Stimulated activated CD4-positive, alpha-beta T cell treated with anti-CD3 and anti-CD28 coated beads, TNF-alpha, amount 100 ng/mL, for 24 hours (primary cell): Measurements from ENCODE around the gene PTP4A2.
"Not testable (repeated sequence)": the region's sequence is repeated elsewhere in the genome, so short reads cannot be mapped to it uniquely, and the experiment has no call there.

Experiments
- DNase-seq, 3 experiments: peaks; one replicate each; pipeline ENCODE4 v3.0.0-alpha.2; 2020; ENCODE audit warnings: low read depth in 3 of 3

The PTP4A2 gene

GRCh38 chr1:31951276-31951675 lies 13.1 kb upstream of the PTP4A2 start:
- DNase-seq, result no peak

DNA sequence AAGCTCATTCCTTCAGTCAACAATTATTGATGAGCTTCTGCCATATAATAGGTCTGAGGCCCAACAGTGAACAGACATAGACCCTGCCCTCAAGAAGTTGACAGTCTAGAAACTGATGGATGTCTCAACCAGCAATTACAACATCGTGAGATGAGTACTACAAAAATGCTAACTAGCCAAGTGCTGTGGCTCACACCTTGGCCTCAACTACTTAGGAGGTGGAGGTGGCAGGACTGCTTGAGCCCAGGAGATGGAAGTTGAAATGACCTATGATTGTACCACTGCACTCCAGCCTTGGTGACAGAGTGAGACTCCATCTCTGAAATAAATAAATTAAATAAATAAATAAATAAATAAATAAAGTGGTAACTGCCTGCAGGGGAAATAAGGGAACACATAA lies 11.7 kb upstream of the PTP4A2 start:
- DNase-seq, result no peak

- DNase-seq, result not testable (repeated sequence)
Measured at GRCh38 chr1:31945677-31946076, 7.5 kb upstream of the PTP4A2 start.

GRCh38 chr1:31944205-31945089 lies 6.3 kb upstream of the PTP4A2 start:
- peak in 2 of 3 experiments; percentile 44 to 75 for DNase-seq

DNA sequence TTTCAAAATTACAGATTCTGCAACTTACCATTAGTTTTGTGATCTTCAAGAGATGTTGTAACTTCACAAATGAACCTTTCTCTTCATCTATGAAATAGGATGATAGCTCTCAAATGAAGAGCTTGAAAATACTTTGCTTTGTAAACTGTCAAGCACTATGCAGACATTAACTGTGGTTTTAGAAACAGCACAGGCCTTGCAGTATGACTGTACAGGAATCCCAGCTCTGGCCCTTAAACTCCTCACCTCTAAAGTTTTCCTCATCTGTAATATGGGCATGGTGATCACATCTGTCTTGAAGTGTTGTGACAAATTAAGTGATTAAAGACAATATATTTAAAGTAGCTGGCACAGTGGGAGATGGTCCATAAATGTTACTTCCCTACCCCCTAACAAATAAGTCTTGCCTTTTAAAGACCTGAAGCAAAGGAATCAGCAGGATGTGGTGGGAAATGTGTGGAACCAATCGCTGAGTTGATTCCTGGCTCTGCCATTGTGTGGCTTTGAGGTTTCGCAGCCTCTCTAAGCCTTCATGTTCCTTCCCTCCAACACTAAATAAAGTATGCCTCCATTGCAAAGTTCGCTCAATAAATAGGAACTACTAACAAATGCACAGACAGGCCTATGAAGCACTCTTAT lies 5.5 kb upstream of the PTP4A2 start:
- no peak for DNase-seq

- DNase-seq, result not testable (repeated sequence)
Measured at GRCh38 chr1:31942061-31942460, 3.9 kb upstream of the PTP4A2 start.

DNA sequence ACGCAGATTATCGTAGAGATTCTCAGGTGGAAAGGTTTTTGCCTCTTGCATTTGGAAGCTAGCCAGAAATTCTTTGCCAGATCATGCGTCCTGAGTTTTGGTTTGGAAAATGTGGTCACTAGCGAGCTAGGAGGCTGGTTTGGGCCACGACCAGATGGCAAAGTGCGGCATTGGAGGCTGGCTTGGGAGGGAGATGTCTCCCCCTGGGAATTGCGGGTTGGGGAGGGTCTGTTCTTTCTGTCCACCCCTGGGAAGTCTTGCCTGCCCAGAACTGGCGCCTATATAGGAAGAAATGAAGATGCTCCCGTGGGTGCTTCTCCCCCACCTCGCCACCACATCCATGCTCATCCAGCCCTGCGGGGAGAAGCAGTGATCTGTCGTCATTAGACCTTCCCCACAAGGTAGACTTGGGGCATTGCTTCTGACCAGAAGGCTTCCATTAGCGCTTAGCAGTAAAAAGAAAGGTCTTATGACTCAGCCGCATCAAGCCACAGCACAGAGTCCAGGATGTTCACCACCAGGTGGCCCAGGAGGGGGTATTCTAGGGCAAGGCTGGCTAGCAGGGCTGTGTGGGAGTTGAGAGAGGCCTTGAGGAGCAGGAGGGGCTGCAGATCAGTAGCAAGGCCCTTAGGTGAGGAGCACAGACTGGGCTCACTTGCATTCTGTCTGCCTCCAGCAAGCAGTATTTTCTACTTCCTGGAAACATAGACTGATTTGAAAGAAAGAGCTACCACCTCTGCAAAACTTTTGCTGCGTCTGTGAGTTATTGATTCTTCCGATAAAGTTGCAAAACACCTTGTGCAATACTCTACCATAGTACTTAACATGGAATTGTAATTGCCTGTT lies 1.5 kb upstream of the PTP4A2 start:
- peak; percentile 50 to 78 (median 58) for DNase-seq

GRCh38 chr1:31937300-31938183 lies 626 bp downstream of the PTP4A2 start:
- peak in 2 of 3 experiments; percentile 51 to 72 for DNase-seq

DNA sequence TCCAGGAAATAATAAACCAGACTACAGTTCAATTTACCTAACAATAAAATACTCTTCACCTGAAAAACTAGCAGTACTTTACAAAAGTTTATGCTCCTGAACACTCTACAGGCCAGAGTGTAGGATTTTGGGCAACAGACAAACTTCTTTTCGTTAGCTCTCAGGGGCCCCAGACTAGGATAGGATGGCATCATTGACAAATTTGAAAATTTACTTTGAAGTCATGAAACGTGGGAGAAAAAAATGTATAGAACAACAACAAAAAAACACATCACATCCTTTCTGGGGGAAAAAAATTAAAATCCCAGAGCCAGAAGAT lies 1.2 kb downstream of the PTP4A2 start:
- DNase-seq, result no peak

DNA sequence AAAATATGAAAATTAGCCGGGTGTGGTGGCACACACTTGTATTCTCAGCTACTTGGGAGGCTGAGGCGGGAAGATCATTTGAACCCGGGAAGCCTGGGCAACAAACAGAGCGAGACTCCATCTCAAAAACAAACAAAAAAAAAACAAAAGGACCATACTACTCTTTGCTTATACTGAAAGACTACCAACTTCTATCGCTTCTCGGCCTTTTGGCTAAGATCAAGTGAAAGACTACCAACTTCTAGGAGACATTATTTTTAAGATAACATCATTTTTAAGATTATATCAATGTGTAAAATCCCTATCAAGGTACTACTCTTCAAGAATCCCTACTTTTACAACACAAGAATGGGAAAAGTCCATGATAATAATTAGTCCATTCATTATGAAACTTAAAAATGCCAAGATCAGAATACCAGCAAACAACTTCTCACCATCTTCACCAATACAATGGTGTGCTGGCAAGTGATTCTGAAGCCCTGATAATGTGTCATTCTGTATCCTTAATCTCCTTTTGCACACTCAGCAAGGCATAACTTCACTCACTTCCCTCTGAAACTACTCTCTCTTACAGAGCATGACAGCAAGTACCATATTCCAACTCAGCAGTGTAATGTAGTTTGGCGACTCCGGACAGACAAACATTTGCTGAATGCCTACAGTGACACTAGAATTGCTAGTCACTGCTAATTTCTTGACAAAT lies 1.7 kb downstream of the PTP4A2 start:
- no peak for DNase-seq

DNA sequence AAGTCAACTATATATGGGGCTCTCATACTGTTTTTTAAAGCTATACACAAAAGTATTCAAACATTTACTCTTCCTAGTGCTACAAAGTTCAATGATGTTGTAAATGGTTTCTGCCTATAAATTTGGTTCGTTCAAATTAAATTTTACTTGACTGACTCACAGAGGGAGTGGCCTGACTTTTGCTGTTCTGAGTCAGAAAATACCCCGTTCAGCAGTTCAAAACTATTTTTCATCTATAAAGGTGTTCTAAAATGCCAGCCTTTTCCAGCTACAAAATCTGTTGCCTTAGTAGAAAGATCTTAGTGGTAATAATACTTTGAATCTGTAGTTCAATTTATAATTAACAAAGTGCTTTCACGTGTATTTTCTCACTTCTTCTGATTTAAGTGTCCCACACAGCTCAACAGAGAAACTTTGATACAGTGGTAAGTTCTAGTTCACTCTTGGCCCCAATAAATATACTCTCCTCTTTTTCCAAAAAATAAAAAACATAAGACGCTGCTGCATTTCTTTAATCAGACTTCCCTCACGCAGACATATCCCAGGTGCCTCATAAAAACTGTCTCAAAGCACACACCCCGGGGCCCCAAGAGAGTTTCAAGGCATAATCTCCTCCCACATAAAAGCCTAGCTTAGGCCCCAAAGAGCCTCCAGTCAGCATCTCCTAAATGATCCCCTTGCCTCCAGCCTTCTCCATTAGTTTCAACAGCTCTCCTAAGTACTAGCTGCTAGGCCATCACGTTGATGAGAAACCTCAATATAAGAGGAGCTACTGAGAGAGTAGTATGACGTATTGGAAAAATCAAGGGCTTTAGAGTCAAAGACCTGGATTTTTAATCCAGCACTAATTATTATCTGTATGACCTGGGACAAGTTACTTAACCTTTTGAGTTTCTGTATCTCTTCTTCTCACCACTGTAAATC lies 3.2 kb downstream of the PTP4A2 start:
- no peak for DNase-seq

DNA sequence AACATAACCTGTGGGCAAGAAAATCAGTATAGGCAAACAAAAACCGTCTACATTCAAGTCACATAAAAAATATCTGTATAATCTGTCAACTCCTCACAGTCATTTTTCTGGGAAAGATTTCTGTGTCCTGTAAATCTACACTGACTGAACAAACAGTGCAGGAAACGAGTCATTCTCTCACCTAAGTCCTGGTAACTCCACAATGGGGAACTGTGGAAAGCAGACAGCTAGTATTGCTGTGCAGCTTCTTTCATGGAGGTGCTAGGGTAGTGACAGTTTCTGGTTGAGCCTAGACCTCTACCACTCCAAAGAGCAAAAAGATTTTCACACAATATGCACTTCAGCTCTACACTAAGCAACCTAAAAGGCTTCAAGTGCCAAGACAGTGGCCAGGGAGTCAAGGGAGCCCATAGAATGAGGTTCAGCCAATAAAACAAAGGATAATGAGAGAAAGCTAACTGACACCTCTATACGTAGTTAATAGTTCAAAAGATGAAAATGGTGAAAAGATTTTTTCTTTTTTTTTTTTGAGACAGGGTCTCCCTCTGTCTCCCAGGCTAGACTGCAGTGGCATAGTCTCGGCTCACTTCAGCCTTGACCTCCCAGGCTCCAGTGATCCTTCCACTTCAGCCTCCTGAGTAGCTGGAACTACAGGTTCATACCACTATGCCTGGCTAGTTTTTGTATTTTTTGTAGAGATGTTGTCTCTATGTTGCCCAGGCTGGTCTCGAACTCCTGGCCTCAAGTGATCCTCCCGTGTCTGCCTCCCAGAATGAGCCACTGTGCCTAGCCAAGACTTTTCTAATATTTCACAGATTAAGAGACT lies 5.5 kb downstream of the PTP4A2 start:
- DNase-seq, result no peak

DNA sequence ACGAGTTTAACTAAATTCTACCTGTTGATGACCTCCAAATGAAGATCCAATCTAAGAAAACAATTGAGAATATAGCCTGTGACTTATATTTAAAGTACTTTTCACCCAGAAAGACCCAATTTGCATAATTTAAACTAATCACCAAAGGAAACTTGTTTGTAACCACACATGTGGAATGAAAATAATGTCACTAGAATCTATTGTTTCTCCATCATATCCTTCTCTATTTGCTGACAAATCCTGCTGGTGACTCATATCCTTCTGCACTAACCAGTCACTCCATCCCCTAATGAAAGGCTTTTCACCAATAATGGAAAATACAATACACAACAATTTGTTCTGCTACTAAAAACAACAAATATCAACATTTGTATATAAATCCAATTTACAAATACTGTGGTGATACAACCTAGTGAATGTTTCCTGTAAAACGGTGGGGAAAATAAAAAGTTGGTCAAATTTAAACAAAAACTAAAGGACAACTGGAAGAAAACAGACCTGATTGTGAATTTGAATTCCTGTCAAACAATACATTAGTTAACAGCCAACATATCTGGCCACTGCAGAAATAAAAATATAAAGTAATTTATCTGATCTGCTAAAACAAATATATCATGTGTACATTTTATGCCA lies 6.5 kb downstream of the PTP4A2 start:
- no peak for DNase-seq

- DNase-seq, result no peak
Measured at GRCh38 chr1:31930836-31931592, 7.2 kb downstream of the PTP4A2 start.

DNA sequence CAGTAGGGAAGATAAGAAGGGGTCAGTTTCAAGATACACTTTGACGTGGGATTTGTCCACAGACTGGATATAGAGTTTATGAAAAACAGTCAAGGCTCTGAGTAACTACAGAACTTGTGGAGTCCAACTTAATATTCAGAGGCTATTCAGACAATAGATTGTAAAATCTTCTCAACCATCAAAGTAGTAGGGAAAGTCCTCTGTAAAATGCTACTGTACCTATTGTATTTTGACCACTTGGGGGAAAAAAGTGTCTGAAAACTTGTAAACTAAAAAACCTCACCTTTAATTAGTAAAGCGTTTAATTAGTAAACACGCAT lies 10.5 kb downstream of the PTP4A2 start:
- no peak for DNase-seq

DNA sequence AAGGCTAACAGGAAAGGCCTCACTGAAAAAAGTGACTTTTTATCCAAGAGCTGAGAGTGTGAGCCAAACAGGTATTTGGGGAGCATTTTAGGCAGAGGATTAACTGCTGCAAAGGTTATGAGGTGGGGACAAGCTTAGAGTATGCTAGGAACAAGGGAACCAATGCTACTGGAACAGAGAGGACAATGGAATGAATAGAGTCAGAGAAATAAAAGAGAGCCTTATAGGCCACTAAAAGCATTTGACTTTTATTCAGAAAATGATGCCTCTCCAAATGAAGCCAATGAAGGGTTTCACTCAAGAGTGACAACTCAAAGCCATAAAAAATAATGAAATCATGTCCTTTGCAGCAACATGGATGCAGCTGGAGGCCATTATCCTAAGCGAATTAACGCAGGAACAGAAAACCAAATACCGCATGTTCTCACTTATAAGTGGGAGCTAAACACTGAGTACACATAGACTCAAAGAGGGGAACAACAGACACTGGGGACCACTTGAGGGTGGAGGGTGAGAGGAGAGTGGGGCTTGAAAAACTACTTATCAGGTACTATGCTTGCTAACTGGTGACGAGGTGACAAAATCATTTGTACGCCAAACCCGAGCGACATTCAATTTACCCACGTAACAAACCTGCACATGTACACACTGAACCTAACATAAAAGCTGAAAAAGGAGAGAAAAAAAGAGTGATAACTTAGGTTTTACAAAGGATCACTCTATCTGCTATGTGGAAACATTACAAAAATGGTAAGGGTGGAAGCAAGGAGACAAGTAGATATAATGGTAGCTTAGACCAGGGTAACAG lies 11.1 kb downstream of the PTP4A2 start:
- DNase-seq, result no peak

- no peak for DNase-seq
Measured at GRCh38 chr1:31926252-31926651, 11.9 kb downstream of the PTP4A2 start.
